Left forelimb (tissue), 1 donor: Measurements from ENCODE around the gene NRG3.
"Not testable (repeated sequence)": the region's sequence is repeated elsewhere in the genome, so short reads cannot be mapped to it uniquely, and the experiment has no call there.

ENCODE experiments used
- DNase-seq: peaks from one replicate; pipeline ENCODE4 v3.0.0-alpha.2; 2018; ENCODE audit warnings: low spot score

Gene NRG3

GRCh38 chr10:82916941-82917340 lies 1041.9 kb downstream of the NRG3 start:
- DNase-seq = no peak

DNA sequence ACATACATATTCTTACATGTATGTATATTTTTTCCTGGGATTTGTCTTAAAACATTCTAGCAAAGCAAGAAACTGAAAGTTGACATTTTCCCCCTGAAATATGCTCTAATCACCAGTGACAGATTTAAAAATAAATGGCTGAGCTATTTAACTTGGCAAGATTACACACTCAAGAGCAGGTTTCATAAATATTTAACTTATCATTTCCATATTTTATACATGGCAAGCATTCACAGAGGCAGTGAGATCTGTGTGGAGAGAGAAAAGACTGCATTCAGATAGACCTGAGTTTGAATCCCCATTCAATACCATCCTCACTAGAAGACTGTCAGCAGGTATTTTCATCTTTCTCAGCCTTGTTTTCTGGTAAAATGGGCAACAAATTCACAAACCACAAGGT lies 1043.0 kb downstream of the NRG3 start:
- no peak for DNase-seq

DNA sequence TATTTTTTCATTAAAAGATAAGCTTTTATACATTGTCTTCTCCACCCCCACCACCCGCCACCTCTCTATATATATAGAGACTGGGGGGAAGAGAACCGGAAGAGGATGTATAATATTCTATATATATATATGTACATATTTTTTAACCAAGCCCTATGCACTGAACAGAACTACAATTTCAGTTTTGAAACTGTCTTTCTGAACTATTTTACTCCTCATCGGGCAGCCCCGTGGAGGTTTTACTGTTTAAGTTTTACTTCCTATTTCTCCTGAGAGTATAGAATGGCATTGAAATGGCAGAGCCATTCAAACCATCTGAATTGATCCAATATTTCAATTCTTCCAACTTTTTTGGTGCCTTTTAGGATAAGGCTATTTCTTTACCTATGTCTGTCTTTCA lies 1047.1 kb downstream of the NRG3 start:
- DNase-seq = no peak

- DNase-seq = no peak
Observed at GRCh38 chr10:82922755-82923154, 1047.8 kb downstream of the NRG3 start.

GRCh38 chr10:82924711-82925110 lies 1049.7 kb downstream of the NRG3 start:
- no peak for DNase-seq

DNA sequence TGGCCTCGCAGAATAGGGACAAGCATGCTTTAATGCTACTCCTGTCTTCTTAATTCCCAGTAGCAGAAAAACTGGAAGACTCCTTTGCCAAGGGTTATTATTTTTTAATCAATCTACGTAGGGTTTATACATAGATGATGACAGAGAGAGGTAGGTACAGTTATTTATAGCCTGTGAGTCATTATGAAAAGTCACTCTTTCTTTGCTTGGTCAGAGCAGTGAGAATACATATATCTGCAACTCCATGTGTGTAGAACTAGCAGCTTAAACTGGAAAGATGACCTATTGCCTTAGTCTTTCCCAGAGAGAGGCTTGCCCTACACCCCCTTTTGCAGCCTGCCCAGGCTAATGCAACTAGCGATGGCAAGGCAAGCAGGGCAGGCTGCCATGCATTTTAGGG lies 1050.6 kb downstream of the NRG3 start:
- DNase-seq = no peak

DNA sequence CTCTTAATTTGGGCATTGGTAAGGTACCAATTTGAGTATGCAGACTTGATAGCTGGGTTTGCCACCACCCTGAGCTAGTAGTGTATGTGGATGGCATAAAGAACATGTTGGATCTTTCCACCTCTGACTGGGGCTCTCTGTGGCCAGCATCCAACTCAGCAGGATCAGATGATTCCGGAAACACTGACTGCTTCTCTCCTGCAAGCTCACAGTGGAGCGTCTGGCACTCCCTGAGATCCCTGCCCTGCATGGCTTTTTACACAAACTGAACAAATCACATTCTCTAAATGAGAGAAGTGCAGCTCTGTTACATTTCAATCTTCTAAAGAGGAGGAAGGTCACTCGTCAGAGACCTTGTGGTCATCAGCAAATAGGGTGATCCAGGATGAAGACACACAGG lies 1057.5 kb downstream of the NRG3 start:
- DNase-seq = no peak

- no peak for DNase-seq
Observed at GRCh38 chr10:82934429-82934828, 1059.4 kb downstream of the NRG3 start.

GRCh38 chr10:82934947-82935346 lies 1060.0 kb downstream of the NRG3 start:
- DNase-seq = no peak

GRCh38 chr10:82938331-82938730 lies 1063.3 kb downstream of the NRG3 start:
- no peak for DNase-seq

DNA sequence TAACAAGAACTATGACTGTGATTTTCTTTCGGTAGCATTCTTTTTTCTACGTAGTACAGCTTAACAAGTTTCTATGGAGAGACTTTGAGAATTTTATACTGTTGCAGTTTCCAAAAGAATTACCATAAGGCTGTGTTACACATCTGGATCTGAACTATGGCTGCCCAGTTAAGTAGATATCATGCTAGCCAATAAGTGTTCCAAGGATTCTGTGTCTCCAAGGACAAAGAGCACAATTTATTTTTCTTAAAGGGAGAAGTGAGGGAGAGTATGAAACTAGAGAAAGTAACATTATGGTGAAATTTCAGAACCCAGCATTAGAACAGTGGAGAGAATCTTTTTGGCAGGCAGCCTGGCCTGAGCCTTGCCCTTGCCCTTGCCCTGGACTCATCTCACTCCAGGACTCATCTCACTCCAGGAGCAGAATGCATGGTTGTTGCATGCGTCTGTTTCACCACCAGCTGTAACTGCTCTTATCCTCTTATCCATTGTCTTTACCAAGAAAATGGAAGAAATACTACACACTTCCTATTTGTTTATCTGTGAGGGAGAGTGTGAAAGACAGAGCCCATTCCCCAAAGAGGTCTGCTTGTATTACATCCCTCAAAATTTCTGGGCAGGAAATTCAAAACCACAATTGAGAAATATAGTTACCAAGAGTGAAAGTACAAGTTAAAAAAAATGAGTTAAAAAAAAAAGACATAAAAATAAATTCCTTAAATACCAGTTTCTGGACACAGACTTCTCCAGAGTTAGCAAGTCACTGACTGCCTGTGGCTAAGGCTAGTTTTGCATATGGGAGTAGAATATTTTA lies 1067.5 kb downstream of the NRG3 start:
- no peak for DNase-seq

DNA sequence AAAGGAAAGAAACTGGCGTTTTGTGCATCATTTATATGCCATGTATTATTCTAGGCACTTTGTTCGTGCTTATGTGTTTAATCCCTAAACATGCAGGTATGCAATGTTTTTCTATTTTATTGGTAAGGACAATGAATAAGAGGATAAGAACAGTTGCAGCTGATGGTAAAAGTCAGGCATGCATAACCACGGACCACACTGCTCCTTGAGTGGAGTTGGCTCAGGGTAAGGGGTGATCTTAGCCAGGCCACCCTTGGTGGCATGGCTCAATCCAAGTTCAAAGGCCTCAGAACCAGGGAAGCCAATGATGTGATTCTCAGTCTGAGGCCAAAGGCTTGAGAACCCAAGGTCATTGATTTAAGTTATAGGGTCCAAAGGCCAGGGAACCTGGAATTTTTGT lies 1068.1 kb downstream of the NRG3 start:
- DNase-seq = no peak

DNA sequence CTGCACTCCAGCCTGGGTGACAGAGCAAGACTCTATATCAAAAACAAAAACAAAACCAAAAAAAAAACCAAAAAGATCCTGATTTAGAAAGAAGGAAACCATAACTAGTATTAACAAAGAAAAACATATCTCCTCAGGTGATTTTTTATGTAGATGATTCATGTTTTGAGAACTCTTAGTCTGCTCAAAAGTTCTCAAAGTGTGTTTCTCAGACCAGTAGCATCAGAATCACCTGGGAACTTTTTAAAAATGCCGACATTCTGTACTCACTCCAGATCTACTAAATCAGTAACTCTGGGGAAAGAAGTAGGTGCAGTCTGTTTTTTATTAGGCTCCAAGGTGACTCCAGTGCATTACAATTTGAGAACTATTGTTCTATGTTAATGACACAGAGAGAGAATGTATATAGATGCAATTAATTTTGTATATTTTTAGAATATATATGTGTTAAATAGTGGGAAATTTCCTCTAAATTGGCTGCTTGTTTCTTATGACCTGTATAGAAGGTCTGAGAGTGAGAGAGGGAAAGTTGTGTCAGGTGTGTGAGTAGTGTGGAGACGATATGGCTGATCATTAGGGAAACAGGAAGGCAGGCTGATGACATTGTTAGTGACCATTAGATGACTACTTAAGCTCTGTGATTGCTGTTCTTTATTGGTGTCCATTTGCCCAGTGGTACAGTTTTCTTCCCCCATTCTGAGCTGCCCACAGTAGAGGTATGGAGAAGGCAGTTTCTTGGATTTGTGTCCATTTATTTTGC lies 1075.0 kb downstream of the NRG3 start:
- DNase-seq = no peak

GRCh38 chr10:82953331-82953730 lies 1078.3 kb downstream of the NRG3 start:
- DNase-seq = no peak

GRCh38 chr10:82953909-82954308 lies 1078.9 kb downstream of the NRG3 start:
- no peak for DNase-seq

DNA sequence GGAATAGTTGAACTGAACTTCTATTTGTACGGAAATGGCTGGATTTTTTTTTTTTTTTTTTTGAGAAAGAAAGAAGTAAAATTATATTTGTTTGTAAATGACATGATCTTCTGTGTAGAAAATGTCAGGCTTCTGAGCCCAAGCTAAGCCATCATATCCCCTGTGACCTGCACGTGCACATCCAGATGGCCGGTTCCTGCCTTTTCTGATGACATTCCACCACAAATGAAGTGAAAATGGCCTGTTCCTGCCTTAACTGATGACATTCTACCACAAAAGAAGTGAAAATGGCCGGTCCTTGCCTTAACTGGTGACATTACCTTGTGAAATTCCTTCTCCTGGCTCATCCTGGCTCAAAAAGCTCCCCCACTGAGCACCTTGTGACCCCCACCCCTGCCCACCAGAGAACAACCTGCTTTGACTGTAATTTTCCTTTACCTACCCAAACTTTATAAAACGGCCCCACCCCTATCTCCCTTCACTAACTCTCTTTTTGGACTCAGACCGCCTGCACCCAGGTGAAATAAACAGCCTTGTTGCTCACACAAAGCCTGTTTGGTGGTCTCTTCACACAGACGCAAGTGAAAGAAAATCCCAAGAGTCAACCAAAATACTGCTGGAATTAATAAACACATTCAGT lies 1085.5 kb downstream of the NRG3 start:
- DNase-seq = not testable (repeated sequence)

GRCh38 chr10:82961864-82962263 lies 1086.9 kb downstream of the NRG3 start:
- no peak for DNase-seq

DNA sequence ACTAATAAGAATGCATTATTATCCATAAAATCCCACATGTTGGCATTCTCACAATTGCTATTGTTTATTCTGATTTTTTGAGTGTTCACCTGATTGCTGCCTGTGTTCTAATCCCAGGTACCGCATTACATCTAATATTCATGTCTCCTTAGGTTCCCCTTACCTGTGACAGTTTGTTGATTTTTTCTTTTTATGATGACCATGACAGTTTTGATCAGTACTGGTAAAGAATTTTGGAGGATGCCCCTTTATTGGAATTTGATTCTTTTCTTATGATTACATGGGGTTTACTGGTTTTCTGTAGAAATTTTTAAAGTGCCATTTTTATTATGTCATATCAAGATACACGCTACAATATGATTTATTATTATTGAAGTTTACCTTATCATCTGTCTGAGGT lies 1091.1 kb downstream of the NRG3 start:
- no peak for DNase-seq

DNA sequence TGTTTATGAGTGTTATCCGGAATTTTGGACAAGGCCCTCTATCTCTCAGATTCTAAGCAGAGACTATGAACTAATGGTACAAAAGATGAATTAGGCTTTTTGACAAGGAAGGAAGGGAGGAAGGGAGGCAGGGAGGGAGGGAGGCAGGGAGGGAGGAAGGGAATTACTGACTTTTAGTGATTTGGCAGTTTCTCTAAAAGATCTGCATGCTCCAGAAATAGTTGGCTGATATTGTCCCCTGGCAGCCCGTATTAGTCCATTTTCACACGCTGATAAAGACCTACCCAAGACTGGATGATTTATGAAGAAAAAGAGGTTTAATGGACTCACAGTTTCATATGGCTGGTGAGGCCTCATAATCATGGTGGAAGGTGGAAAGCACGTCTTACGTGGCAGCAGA lies 1093.5 kb downstream of the NRG3 start:
- no peak for DNase-seq

DNA sequence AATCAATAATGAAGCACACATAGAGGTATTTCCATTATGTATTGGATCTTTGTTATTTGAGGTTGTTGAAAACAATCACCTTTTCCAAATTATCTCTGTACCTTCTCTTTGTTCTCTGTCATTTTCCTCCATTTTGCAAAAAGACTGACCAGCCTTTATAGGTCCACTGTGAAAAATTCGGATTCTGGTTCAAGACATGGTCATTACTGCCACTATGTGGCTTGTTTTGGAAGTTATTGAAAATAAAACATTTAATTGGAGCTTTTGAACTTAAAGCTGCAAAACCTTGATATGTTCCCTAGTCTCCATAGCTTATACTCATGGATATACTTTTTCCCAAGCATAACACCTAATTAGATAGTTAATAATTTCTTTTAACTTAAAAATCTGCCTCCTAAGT lies 1094.4 kb downstream of the NRG3 start:
- no peak for DNase-seq

- no peak for DNase-seq
Observed at GRCh38 chr10:82980321-82980720, 1105.3 kb downstream of the NRG3 start.

GRCh38 chr10:82981137-82981723 lies 1106.2 kb downstream of the NRG3 start:
- DNase-seq = no peak
